BJ (cell line): Measurements from ENCODE around the gene TMEM178A. TPM values are rescaled to one million over a fixed set of nuclear protein-coding genes. Genes with fewer than 3 reads are reported as not detected.
"Not testable (repeated sequence)": the region's sequence is repeated elsewhere in the genome, so short reads cannot be mapped to it uniquely, and the experiment has no call there.

ENCODE experiments used
- CTCF ChIA-PET: fragments of 350-600 bp; formaldehyde crosslinking; extraction: SDS; loops from one replicate; lab custom pipeline; 2021; ENCODE audit warnings: antibody characterized with exemption, inconsistent platforms; lab: Yijun Ruan, JAX
- POLR2A ChIA-PET: fragments of 300-600 bp; sonication (Branson Sonifier 250); formaldehyde crosslinking; extraction: SDS; loops from one replicate; lab custom pipeline; 2021; ENCODE audit warnings: antibody characterized with exemption; lab: Charles Lee
- DNase-seq: peaks from one replicate; pipeline ENCODE4 v3.0.0-alpha.2; 2011; ENCODE audit warnings: low read depth
- H3K27me3 ChIP-seq: 2 replicates; pipeline ENCODE4 v1.6.0; 2011; ENCODE audit warnings: low read length; ENCODE audit not compliant: control insufficient read depth, insufficient read depth
- H3K36me3 ChIP-seq: 2 replicates; pipeline ENCODE4 v1.5.1; 2011; ENCODE audit warnings: low read length; ENCODE audit not compliant: control insufficient read depth, insufficient read depth
- H3K4me3 ChIP-seq: 2 replicates; pipeline ENCODE4 v1.5.1; 2011; ENCODE audit warnings: low read depth, mild to moderate bottlenecking, control low read depth, low read length
- polyA plus RNA-seq: library from polyadenylated mRNA; depleted of rRNA; stranded (reverse); fragments of >200 nt; gene quantifications from 2 replicates; pipeline ENCODE4 v1.2.3, GENCODE V29; 2011
- TF ChIP-seq, protein P1 (sequence below): IDR thresholded peaks from 2 replicates; pipeline ENCODE4 v1.5.1; 2011; ENCODE audit warnings: low read depth, mild to moderate bottlenecking, control low read depth, inconsistent platforms, low read length, moderate library complexity; ENCODE audit not compliant: insufficient read depth

The TMEM178A gene
- polyA plus RNA-seq, 1 experiment: 2.0 TPM

DNA sequence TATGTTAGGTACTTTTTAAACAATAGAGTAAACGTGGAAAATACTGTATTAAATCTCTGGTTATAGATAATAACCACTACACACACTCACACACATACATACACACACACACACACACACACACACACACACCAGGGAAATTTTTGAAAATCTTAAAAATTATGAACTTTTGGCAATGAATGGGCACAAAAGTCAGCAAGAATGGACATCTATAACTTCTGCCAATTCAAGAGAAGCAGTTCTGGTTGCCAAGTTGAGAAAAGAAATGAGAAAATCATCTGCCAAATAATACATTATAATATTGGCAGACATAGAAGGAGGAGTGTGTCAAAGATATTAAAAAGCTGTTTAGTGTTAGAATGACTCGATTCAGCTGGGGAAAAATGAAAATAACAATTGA, 42.9 kb upstream of the TMEM178A start:
- DNase-seq: no peak
- H3K4me3 ChIP-seq: no peak overlapping the region
- TF ChIP-seq, protein P1, sequence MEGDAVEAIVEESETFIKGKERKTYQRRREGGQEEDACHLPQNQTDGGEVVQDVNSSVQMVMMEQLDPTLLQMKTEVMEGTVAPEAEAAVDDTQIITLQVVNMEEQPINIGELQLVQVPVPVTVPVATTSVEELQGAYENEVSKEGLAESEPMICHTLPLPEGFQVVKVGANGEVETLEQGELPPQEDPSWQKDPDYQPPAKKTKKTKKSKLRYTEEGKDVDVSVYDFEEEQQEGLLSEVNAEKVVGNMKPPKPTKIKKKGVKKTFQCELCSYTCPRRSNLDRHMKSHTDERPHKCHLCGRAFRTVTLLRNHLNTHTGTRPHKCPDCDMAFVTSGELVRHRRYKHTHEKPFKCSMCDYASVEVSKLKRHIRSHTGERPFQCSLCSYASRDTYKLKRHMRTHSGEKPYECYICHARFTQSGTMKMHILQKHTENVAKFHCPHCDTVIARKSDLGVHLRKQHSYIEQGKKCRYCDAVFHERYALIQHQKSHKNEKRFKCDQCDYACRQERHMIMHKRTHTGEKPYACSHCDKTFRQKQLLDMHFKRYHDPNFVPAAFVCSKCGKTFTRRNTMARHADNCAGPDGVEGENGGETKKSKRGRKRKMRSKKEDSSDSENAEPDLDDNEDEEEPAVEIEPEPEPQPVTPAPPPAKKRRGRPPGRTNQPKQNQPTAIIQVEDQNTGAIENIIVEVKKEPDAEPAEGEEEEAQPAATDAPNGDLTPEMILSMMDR: no peak
- ChIA-PET POLR2A (no interaction called here), CTCF (interaction anchor here (0.7 kb wide), 1 partner anchor 19 kb away, joined by 4 read pairs; no protein-coding TSS in a partner anchor)
- no peaks in the 10 kb centered on the region for H3K27me3 ChIP-seq
- no peaks in the 10 kb centered on the region for H3K36me3 ChIP-seq

DNA sequence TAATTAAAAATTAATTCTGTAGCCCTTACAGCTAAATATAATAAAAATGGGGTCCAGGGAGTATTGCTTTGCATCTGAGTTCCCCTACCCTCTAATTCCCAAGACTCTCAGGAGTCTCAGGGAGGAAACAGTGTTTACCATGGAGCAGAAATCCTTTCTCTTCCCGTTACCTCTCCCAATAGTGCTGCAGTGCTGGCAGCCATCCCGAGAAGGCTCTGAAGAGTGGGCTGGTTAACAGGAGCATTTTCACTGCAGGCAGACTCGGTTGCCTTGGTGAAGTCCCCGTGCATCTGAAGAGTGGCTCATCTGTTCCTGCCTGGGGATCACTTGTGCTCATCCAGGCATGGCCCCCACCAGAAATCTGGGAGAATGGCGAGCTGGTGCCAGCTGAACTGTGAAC, 41.8 kb upstream of the TMEM178A start:
- Histone ChIP-seq H3K27me3 (no peaks in the 10 kb centered on the region), H3K4me3 (no peak overlapping the region), H3K36me3 (no peaks in the 10 kb centered on the region)
- TF ChIP-seq, protein P1: no peak
- ChIA-PET CTCF (no interaction called here), POLR2A (no interaction called here)
- no peak for DNase-seq

DNA sequence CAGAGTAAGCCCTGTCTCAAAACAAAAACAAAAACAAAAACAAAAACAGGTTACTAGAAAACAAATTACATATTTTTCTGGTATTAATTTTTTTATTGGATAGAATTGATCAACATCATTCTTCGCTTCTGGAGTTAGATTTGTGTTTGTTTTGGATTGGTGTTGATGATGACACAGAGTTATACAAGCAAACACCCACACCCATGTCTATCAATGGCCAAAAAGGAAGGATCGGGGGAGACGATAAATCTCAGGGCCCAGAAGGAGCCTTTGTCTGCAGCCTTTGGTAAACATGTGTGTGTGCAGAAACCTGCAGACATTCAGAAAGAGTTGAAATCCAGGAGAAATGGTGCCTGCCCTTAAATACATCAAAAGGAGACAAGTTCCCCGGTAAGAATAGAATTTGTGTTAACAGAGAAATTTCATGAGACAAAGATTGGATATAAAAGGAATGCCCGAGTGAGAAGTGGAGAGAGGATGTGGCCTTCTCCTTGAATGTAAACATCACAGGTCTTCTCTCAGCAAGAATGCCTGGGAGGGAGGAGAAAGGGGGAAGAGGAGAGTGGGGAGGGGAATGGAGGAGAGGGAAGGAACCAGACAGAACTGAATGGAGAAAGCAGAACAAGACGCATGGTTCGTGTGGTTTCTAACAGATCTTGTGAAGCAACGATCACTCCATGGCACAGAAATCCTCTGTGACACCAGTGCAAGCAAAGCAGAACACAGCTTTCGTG, 40.4 kb upstream of the TMEM178A start:
- CTCF ChIA-PET: no interaction called here

DNA sequence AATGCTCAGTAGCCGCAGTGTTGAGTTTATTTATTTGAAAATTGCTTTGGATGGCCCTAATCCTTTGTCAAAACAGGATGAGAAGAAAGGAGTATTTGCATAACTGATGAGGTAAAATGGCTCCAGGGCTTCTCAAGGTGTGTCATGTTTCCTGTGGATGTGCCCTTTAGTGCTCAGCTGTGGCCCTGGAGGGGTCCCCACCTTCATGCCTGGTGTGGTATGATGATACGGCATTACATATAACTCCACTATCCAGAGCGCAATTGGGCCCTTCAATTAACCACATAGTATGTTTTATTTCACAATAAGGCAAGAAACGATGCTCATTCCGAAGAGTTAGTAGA, 39.8 kb upstream of the TMEM178A start:
- no peaks in the 10 kb centered on the region for H3K36me3 ChIP-seq
- H3K4me3 ChIP-seq: no peak overlapping the region
- H3K27me3 ChIP-seq: no peaks in the 10 kb centered on the region
- no peak for DNase-seq
- ChIA-PET POLR2A (no interaction called here), CTCF (no interaction called here)
- TF ChIP-seq, protein P1: no peak

More for the DNA sequence above, 40.4 kb upstream of the TMEM178A start:
- DNase-seq: no peak
- TF ChIP-seq, protein P1: no peak
- no peaks in the 10 kb centered on the region for H3K27me3 ChIP-seq
- no peaks in the 10 kb centered on the region for H3K36me3 ChIP-seq
- H3K4me3 ChIP-seq: no peak overlapping the region
- POLR2A ChIA-PET: no interaction called here

DNA sequence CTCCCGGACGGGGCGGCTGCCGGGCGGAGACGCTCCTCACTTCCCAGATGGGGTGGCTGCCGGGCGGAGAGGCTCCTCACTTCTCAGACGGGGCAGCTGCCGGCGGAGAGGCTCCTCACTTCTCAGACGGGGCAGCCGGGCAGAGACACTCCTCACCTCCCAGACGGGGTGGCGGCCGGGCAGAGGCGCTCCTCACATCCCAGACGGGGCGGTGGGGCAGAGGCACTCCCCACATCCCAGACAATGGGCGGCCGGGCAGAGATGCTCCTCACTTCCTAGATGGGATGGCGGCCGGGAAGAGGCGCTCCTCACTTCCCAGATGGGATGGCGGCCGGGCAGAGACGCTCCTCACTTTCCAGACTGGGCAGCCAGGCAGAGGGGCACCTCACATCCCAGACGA, 37.4 kb upstream of the TMEM178A start:
- CTCF ChIA-PET, POLR2A ChIA-PET, H3K36me3 ChIP-seq: not testable (repeated sequence)

DNA sequence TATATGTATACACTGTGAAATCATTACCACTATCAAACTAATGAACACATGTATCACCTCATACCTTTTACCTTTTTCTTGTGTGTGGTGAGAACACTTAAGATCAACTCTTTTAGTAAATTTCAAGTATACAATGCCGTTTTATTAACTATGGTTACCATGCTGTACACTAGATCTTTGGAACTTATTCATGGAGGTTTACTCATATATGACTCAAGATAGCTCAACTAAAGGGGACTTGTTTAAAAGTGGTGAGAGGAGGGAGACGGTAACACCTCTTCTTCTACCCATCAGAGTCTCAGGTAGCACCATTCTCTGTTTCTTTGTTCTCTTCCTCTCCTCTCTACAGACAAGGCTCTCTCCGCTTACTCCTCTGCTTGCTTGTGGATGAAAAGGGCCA, 36.1 kb upstream of the TMEM178A start:
- TF ChIP-seq, protein P1: no peak
- Histone ChIP-seq H3K36me3 (no peaks in the 10 kb centered on the region), H3K4me3 (no peak overlapping the region), H3K27me3 (no peaks in the 10 kb centered on the region)
- ChIA-PET POLR2A (no interaction called here), CTCF (no interaction called here)
- DNase-seq: no peak

More for the DNA sequence above, 37.4 kb upstream of the TMEM178A start:
- not testable (repeated sequence) for DNase-seq, H3K27me3 ChIP-seq, H3K4me3 ChIP-seq
